Measurements from ENCODE around the gene MTM1.

The MTM1 gene

GRCh38 chrX:150676221-150676620 is 107.8 kb downstream of the MTM1 start:
- DNase-seq (ENCODE audit: low read depth): no peak

- no peak for DNase-seq (ENCODE audit: low read depth)
Measured at GRCh38 chrX:150680974-150681373, 112.6 kb downstream of the MTM1 start.

- no peak for DNase-seq (ENCODE audit: low read depth)
Measured at GRCh38 chrX:150683112-150683511, 114.7 kb downstream of the MTM1 start.

- DNase-seq (ENCODE audit: low read depth): no peak
Measured at GRCh38 chrX:150683536-150684146, 115.2 kb downstream of the MTM1 start.

- DNase-seq (ENCODE audit: low read depth): no peak
Measured at GRCh38 chrX:150688911-150689451, 120.6 kb downstream of the MTM1 start.

- DNase-seq (ENCODE audit: low read depth): no peak
Measured at GRCh38 chrX:150690126-150690525, 121.7 kb downstream of the MTM1 start.

DNA sequence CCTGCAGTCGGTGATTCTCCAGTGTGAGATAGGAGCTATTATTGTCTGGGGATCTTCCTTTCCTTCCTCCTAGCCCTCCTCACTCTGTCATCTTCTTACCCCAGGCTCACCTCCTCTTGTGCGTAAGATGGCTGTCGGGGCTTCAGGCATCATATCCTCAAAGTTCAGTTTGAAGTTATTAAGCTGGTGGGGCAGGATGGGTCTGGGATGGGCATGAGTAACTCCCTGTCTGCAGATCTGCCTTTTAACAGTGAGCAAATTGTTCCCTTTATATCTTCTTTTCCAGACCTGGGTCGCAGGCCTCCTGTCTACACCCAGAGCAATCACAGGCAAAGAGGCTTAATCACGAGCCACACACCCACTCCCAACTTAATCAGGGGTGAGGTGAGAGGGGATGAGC is 123.9 kb downstream of the MTM1 start:
- DNase-seq (ENCODE audit: low read depth): no peak

DNA sequence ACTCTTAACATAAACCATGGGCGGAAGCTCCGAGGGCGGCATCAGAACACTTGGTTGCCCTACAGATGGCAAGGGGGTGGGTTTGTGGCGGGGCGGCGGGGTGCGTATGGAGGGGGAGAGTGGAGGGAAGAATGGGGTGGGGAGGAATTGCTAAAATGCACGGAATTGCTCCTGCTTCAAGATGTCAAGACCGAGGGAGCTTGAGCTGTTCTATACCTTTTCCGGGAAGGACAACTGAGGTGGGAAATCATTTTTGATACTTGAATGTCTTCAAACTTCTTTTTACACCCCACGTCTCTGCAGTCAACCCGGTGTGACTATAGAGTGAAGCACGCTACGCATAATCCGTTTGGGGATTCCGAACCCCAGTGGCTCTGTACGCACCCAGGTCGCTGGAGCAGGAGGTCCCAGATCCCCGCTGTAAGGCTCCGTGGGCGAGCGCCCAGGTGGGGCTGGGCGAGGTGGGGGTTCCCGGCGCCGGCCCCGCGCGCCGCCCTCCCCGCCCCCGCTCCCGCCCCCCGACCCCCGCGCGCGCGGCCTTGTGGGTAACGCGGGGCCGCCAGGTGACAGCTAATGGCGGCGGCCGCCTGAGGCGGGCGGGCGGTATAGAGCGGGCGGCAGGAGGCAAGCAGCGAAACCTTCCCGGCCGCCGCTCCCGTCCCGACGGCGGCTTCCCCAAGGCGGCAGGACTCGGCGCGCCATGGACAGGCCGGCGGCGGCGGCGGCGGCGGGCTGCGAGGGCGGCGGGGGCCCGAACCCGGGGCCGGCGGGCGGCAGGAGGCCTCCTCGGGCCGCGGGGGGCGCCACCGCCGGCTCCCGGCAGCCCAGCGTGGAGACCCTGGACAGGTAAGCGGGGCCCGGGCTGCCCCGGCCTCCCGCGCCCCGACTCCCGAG is 124.7 kb downstream of the MTM1 start, which contains the start of gene MTMR1:
MTMR1 (plus strand) TSS at position 566 of the 894 bp plus-strand sequence; CDS start at position 701, 135 bp downstream.
- peak; percentile 36 for DNase-seq (ENCODE audit: low read depth)

DNA sequence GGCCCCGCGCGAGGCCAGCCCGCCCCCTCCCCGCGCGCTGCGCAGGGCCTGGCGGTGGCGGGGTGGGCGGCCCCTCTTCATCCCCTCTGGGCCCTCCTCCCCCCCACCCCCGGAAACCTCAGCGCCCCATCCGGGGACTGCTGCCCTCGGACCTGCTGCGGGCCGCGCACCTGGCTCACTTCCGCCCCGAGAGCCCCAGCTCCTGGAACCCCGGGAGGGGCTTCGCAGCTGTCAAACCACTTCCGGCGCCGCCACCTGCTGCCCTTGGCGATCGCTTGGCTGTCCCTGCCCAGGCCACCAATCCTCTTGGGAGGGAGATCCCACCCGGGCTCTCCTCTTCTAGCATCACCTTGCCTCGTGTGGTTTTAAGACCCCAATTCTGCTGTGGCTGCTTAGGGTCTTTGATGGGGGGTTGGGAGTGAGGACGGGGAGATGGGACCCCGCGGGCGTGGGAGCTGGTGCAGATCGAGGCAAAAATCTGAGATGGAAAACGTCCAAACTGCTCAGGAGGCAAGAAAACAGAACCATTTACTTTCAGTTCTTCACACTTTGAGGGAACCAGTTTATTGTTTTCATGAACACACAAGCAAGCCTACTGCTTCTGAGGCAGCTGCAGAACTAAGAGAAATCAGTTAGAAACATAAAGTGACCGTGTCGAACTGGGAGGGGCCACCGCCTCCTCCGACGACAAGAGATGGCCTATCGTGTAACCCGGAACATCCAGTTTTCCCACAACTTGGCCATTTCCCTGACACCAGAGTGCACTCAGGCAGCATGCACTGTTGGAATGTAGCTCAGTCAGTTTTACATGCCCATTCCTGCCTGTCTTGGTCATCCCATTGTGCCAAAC is 125.5 kb downstream of the MTM1 start:
- peak; percentile 54 for DNase-seq (ENCODE audit: low read depth)

GRCh38 chrX:150694738-150695410 is 126.5 kb downstream of the MTM1 start:
- DNase-seq (ENCODE audit: low read depth): no peak

- DNase-seq (ENCODE audit: low read depth): no peak
Measured at GRCh38 chrX:150696331-150696730, 127.9 kb downstream of the MTM1 start.

- DNase-seq (ENCODE audit: low read depth): no peak
Measured at GRCh38 chrX:150696866-150697265, 128.4 kb downstream of the MTM1 start.

- DNase-seq (ENCODE audit: low read depth): no peak
Measured at GRCh38 chrX:150697641-150698040, 129.2 kb downstream of the MTM1 start.

- no peak for DNase-seq (ENCODE audit: low read depth)
Measured at GRCh38 chrX:150698981-150699380, 130.6 kb downstream of the MTM1 start.

DNA sequence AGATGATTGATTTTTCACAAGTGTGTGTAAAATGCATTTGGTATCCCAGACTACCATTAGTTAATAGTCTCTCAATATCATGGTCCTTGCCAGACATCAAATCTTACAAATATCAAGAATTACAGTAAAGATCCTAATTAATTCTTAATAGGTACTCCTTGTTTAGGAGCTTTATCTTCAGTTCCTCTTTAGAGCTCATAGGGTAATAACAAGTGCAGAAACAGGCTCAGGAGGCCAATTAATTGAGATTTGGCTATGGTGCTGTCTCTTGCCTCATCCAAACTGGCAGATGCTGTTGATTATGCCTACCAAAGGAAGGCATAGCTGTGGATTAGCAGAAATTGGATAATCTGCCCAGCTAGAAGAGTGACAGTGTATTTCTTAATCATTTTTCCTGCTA is 131.7 kb downstream of the MTM1 start:
- no peak for DNase-seq (ENCODE audit: low read depth)

- no peak for DNase-seq (ENCODE audit: low read depth)
Measured at GRCh38 chrX:150701377-150701776, 133.0 kb downstream of the MTM1 start.

DNA sequence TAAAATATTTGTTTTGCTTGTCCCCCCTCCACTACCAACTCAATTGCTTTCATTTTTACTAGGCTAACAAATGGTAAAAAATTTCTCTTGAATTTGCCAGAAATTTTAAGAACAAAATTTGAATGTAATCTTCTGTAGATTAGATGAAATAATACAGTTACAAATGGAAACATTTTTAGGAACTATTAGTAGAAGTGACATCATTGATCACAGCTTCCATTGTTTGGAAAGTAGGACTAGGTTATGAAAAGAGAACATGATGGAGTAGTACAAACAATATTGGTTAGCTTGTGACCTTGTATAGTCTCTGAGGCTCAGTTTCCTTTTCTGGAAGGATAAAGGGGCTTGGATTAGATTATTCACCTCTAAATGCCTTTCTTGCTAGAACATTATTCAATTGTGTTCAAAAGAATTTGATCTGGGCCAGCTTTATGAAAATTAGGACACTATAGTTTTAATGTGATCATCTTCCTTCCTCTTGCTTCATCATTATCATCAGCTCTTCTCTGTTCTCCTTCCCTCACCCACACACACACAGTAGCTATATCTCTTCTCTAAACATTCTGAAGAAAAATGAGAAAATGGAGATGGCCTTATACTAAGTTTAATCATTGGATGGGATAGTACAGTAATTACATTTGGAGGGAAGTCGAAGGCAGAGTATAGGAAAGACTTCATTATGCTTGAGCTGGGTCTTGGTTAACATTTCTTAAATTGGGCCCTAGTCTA is 134.7 kb downstream of the MTM1 start:
- no peak for DNase-seq (ENCODE audit: low read depth)

DNA sequence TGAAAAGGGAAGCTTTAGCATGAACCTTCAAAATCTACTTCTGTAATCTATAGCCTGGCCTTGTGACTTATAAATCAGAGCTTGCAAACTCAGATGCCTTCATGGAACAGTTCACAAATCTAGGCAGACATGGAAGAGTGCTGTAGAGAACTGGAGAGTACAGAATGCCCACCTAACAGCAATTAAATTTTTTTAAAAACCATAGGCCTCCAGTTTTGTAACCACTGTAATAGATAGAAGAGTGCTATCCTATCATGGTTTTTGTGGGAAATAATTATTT is 135.2 kb downstream of the MTM1 start:
- DNase-seq (ENCODE audit: low read depth): no peak

DNA sequence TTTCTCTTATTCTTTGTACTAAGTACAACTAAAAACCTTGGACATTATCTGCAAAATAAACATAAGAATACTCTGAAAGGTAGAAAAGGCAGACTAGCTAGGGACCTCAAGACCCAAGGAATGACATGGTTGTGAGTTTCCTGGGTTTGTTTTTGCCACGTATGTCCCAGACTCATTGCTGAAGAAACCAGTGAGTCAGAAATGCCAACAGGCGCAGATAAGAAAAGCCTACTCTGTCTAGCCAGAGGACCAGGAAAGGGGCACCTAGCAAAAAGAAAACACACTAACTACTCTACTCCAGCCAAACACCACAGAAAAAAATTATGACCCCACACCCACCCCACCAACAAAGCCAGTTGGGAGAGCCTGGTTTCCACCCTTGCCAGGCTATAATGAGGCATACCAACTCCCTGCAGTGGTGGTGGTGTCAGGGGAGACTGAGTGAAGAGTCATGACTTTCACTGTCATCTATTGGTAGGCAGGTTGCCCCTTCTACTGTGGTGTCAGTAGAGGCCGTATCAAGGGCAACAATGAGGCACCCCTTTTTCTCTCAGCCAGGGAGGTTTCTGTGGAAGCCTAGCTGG is 135.7 kb downstream of the MTM1 start:
- no peak for DNase-seq (ENCODE audit: low read depth)

DNA sequence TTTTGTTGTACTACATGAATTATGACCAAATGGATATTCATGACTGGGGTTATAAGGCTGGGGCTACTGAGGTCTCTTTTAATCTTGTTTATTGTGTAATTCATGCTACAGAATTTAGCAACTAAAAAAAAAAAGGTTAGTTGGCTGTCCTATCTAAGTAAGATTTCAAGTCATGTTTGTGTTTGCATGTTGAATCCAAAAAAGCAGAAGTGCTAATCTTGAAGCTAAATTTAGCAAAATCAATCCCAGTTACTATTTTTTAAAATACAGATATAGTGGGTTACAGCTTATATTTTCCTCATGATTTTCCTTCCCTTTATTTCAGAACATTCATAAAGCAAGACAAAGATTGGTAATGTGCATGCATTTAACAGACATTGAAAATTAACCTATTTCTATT is 144.2 kb downstream of the MTM1 start:
- DNase-seq (ENCODE audit: low read depth): no peak

GRCh38 chrX:150715184-150715583 is 146.8 kb downstream of the MTM1 start:
- no peak for DNase-seq (ENCODE audit: low read depth)

Measured in stimulated activated CD8-positive, alpha-beta memory T cell treated with anti-CD3 and anti-CD28 coated beads, Interleukin-4, amount 100 ng/mL, for 24 hours (primary cell).